Bone marrow (tissue), 2 donors: ENCODE data around the gene GADD45A.
"Not testable (repeated sequence)": the region's sequence is repeated elsewhere in the genome, so short reads cannot be mapped to it uniquely, and the experiment has no call there.

Source experiments
- DNase-seq, 2 donors: peaks; one replicate each; lab custom pipeline; 2025; lab: John Stamatoyannopoulos, UW

GADD45A gene, protein sequence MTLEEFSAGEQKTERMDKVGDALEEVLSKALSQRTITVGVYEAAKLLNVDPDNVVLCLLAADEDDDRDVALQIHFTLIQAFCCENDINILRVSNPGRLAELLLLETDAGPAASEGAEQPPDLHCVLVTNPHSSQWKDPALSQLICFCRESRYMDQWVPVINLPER

GRCh38 chr1:67685067-67685557 is at the start of gene GADD45A:
Gene GADD45A (plus strand): TSS chr1:67685201. CDS start chr1:67685495, 294 bp downstream.
- peak; percentile 89 to 96 for DNase-seq

DNA sequence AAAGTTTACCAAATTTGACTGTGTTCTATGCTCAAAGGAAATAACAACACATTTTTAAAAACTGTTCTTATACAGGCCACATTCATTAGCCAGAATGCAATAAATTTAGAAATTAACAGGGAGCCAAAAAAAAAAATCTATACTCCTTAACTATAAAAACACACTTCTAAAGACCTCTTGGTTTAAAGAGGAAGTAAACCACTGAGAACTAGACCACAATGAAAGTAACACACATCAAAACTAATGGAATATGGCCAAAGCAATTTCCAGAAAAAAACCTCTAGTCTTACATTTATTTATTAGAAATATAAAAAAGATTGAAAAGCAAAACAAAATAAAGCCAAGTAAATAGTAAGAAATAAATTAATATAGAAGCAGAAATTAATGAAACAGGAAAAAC is 48.9 kb upstream of the GADD45A start:
- peak in 1 of 2 donors; percentile 41 for DNase-seq

DNA sequence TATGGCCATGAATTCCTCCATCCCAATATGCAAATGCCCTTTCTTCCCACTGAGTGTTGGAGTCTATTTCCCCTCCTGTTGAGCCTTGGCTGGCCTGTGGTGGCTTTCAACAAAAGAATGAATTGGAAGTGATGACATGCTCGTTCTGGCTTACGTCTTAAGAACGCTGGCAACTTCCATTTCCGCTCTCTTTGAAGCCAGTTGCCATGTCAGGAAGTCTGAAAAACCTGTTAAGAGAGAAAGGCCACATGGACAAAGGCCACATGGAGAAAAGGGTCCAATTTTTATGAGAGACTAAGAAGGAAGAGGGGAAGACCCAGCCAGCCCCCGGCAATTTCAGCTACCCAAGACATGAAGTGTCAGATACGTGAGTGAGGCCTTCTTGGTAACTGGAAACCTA is 45.6 kb upstream of the GADD45A start:
- no peak for DNase-seq

DNA sequence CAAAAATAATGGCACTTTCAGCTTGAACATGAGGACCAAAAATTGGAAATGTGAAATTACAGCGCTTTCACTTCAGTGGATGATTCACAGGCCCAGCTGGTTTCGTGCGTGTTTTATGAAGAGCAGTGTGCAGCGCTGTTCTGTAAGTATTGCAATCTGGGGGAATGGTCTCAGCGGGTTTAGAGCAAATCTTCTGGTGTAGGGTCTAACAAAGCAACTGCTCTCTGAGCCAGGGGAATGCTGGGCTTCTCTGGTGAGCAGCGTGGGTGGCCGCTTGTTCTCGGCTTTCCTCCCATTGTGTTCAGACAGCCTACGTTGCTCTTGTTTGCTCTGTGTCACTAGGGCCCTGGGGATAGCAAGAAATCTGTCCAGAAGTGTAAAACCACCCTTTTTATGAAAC is 42.4 kb upstream of the GADD45A start:
- peak in 1 of 2 donors; percentile 8 for DNase-seq

DNA sequence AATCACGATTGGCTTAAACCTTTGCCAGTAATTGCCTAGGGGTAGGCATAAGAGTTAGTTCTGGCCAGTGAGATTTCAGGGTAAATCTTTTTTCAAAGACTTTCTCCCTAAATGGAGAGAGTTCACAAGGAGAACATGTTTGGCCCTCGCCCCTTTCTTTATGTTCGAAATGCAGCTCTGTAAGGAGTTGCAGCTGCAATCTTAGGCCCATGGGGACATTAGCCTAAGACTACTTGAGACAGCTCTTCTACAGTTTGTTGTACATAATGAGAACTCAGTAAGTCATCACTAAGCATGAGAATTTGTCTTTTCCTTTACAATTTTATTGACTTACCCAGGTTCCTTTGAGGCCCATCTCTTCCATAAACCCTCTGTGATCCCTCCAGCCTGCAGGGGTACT is 40.4 kb upstream of the GADD45A start:
- no peak for DNase-seq

GRCh38 chr1:67645495-67646144 is 39.4 kb upstream of the GADD45A start:
- no peak for DNase-seq

DNA sequence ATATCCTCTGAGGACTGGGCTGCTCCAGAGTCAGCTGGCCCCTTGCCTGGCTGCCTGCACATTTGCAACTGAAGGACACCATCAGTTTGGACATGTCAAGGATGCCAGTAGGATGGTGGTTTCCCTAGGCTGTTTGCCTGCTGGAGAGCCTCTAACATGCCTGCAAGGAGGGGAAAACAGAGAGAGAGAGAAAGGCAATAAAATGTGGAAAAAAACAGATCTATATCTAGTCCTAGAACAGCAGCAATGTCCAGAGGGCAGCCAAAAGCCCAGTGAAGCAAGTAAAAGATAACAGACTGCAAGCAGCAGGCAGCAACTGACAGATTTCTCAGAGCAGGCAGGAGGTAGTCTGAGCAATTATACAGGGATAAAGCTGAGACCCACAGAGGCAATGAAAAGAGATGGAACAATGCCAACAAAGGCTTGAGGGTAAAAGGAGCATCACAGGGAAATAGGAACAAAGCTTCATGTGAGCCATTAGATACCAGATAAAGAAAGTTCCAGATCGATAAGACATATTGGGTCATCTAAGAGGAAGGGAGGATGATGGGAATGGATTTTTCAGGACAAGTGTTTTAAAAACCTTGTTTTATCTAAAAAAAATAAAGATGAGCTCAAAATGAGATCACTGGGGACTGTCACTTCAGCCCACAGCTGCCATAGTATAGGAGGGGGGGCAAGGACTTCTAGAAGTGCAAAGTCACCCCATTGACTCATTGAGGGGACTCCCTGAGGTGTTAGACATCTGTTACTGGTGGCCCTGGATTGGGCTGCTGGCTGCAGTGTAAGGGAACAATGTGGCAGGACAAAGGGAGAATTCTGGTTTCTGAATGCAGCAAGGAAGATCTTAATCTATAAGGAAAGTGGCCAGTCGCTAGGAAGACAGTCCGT is 38.6 kb upstream of the GADD45A start:
- DNase-seq, result peak in 1 of 2 donors; percentile 89

- no peak for DNase-seq
Measured at GRCh38 chr1:67647036-67647798, 37.8 kb upstream of the GADD45A start.

- DNase-seq, result no peak
Measured at GRCh38 chr1:67647814-67648358, 37.1 kb upstream of the GADD45A start.

DNA sequence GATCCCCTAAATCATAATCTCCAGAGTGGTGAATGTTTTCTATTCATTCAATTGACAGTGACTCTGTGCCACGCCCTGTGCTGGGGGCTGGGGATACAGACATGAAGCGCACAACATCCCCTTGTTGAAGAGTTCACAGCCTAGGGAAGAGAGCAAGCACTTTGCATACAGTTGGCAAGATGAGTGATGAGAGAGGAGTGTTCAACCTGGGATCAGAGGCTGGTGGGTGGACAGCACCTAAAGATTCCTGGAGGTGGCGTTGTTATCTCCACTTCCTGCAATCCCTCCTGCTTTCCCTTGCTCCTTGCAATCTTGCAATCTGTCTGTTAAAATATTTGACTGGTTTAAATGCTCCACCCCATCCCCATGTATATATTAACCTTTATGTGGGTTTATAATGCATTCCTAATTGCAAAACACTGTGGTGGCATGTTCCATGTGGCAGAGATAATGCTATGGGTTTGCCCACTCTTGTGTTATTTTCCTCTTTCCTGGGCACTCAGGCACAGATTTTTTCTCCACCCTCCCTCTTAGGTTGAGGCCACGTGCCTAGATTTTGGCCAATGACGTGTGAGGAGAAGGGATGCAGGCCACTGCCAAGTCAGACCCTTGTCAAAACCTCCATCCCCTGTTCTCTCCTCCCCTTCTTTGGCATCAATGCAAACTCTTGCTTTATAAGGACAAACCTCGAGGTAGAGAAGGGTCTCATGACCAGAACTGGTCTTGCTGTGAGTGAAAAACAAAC is 36.2 kb upstream of the GADD45A start:
- DNase-seq, result no peak

- no peak for DNase-seq
Measured at GRCh38 chr1:67650061-67650460, 34.9 kb upstream of the GADD45A start.

DNA sequence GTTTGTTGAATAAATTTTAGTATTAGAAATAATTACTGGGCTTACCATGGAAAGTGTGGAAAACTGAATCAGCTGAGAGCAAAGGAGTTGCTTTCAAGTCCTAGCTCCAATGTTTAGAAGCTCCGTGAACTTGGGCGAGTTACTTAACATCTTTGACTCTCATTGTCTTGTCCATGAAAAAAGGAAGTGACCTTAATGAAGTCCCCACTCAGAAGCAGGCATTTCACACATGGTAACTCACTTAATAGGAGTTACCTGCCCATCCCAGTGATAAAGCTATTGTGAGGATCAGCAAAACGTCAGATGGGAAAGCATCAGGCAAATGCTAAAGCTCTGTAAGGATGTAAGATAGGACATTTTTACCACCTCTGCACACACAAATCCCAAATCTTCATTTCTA is 34.0 kb upstream of the GADD45A start:
- no peak for DNase-seq

DNA sequence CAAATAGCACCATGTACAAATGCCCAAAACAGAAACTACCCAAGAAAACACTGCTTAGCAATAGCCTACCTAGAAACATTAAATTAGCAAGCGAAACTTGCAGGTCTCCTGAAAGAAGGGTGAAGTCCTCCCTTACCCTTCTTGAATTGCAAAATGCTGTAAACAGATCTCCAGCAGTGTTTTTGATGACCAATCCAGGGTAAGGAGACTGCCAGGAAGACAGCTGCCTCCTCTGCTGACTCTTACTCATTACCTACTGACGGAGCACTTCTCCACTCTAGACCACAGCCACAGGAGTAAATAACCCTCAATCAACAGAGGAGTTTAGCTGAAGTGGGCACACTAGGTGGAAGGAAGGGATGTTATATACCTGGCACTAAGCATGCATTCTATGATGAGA is 32.2 kb upstream of the GADD45A start:
- peak in 1 of 2 donors; percentile 90 for DNase-seq

- no peak for DNase-seq
Measured at GRCh38 chr1:67653304-67653703, 31.7 kb upstream of the GADD45A start.

DNA sequence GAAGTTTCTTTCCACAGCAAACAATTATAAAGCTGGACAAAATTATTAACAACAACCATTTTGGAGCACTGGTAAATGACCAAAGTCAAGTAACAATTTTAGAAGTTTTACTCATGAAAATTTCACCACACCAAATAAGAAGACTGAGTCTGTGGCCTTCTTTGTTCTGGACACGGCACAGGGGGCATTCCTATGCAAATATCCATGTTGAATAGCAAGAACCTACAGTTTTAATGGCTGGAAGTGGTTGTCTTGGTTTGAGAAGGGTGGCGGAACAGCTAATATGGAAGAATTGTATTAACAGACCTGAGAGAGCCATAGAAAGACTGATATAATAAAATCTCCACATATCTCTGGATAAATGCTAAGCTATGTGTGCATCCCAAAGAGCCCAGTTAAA is 29.4 kb upstream of the GADD45A start:
- no peak for DNase-seq

GRCh38 chr1:67657152-67657551 is 27.8 kb upstream of the GADD45A start:
- not testable (repeated sequence) for DNase-seq

- DNase-seq, result no peak
Measured at GRCh38 chr1:67659229-67659628, 25.8 kb upstream of the GADD45A start.

DNA sequence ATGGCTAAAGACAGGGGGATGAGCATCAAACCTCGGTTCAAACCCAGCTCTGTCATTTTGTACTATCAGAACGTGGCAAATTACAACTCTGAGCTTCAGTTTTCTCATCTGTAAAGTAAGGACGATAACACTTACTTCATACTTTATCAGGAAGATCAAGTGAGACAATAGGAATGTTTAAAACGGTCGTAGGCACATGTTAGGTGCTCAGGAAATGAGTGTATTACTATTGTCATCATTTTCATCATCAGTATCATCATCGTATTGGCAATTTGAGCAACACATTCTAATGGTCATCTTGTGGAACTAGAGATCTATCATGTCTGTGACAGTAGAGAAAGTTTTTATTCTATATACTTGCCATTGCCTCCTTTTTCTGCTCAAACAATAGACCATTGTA is 22.1 kb upstream of the GADD45A start:
- DNase-seq, result no peak

DNA sequence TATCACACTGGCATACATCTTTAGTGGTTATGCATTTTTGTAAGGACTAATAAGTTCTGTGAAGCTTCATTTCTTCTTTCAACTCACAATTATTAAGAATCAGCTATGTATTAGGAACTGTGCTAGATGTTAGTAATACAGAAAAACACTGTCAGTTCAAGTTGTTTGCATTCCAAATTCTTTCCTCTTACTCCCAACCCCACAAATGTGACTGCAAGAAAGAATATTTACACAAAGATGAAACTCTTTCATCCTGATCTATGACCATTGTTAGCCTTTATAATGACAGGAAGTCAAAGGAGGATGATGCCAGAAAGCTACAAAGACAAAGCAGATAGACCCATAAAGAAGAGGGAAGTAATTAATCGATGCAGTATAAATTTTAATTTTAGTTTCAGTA is 21.0 kb upstream of the GADD45A start:
- DNase-seq, result no peak

GRCh38 chr1:67665307-67665706 is 19.7 kb upstream of the GADD45A start:
- DNase-seq, result not testable (repeated sequence)

DNA sequence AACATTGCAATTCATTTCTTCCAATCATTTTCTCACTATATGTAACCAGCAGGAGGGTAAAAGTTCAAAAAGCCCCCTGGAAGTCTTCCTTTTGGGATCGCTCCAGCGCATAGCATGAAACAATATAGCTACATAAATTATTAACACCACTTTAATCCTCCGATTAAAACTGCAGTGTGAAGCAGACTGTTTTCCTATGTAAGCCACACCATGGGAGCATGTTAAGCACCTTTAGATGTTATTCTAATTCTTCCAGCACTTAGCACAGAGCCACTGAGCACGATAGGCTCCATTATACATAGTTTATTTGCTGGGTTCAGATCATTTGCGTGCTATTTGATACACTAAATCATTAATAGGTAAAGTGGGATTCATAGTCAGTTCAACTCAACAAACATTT is 18.4 kb upstream of the GADD45A start:
- DNase-seq, result no peak
